ENCODE data around the gene ABHD12. TPM values are rescaled to one million over a fixed set of nuclear protein-coding genes. Genes with fewer than 3 reads are reported as not detected.
"Not testable (repeated sequence)": the region's sequence is repeated elsewhere in the genome, so short reads cannot be mapped to it uniquely, and the experiment has no call there.

The ABHD12 gene
- total RNA-seq, 4 donors from 2014 or later, result 11.9 to 18.4 (median 13.8) TPM

GRCh38 chr20:25407311-25408169, 16.9 kb upstream of the ABHD12 start, which contains the start of gene GINS1:
Gene GINS1, plus strand, starts transcription at chr20:25407673. Its CDS starts 148 bp downstream, at chr20:25407821.
- no peak for TF ChIP-seq POLR2A (IDR thresholded peaks at IDR 0.05)
- Histone ChIP-seq H3K27me3 (no peaks in the 10 kb centered on the region), H3K27ac (peak within 1 kb of the TSS in 1 of 4 donors; percentile 0), H3K36me3 (no peaks in the 10 kb centered on the region), H3K4me1 (peaks cover 6 to 7% of the 10 kb centered on the region in 2 donors), H3K4me3 (peak within 1 kb of the TSS; percentile 63 to 72 (median 68)), H3K9me3 (no peaks in the 10 kb centered on the region)
- intact Hi-C loops (cut with DNase I; ENCODE audit: low total_unique reads), result loop anchor here (1.0 kb wide), 1 partner anchor 18 kb away; no protein-coding TSS in a partner anchor
- in situ Hi-C loops (cut with MboI; ENCODE audit: low sequenced_read_pairs in 4 of 4), result loop anchor here in 1 of 4 donors (5.0 kb wide), 1 partner anchor 415 kb away; the partner anchor contains the start of gene APMAP
- ATAC-seq (peak; percentile 80 to 84), DNase-seq (peak; percentile 35 to 58)

- Histone ChIP-seq H3K36me3 (no peaks in the 10 kb centered on the region), H3K27me3 (no peaks in the 10 kb centered on the region), H3K4me1 (peaks cover 0 to under 1% of the 10 kb centered on the region in 2 donors), H3K9me3 (no peaks in the 10 kb centered on the region), H3K4me3 (no peak overlapping the region), H3K27ac (no peak overlapping the region)
- ATAC-seq (no peak), DNase-seq (no peak)
- in situ Hi-C loops (cut with MboI; ENCODE audit: low sequenced_read_pairs in 4 of 4) (no loop called here), intact Hi-C loops (cut with DNase I; ENCODE audit: low total_unique reads) (no loop called here)
- no peak for TF ChIP-seq POLR2A (IDR thresholded peaks at IDR 0.05)
Measured at GRCh38 chr20:25402583-25402982, 11.9 kb upstream of the ABHD12 start.

DNA sequence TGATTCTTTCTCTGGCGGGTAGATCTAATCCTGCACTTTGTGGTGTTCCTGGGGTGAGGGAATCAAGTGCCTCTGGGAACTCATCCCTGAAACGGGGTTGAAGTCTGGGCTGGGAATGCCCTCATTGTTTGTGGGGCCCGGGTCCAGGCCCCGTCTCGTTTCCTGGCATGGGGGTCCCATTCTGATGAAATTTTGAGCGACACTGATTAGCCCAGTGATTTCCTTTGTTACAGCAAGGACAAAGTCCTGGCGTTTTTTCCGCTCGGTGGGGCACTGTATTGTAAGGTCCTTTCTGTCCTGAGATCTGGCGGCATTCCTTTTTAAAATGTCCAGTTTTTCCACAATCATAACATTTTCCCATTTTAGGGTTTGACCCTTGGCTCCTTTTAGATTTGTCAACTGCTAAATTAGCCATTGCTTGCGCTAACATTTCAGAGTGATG, 9.7 kb upstream of the ABHD12 start:
- H3K4me1 ChIP-seq; in situ Hi-C loops (cut with MboI; ENCODE audit: low sequenced_read_pairs in 4 of 4); DNase-seq; H3K4me3 ChIP-seq; intact Hi-C loops (cut with DNase I; ENCODE audit: low total_unique reads); ATAC-seq; H3K27me3 ChIP-seq; H3K27ac ChIP-seq; H3K36me3 ChIP-seq; H3K9me3 ChIP-seq: not testable (repeated sequence)

DNA sequence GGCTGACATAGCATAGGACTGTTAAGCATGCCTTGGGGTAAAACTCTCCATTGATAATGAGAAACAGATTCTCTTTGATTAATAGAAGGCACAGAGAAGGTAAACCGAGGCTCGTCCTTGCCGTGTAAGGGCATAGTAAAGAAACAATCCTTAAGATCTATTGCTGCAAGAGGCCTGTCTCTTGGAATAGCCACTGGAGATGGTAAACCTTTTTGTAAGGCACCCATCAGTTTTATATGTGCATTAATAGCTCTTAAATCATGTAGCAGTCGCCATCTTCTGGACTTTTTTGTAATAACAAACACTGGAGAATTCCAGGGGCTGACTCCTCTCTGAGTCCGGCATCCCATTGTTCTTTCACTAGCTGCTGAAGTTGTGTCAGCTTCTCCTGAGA, 8.4 kb upstream of the ABHD12 start:
- intact Hi-C loops (cut with DNase I; ENCODE audit: low total_unique reads), result loop anchor here (1.0 to 2.0 kb wide), 4 partner anchors 89 to 404 kb away; no protein-coding TSS in a partner anchor
- ATAC-seq (peak; percentile 86 to 92), DNase-seq (peak in 1 of 2 donors; percentile 26)
- no peaks in the 10 kb centered on the region for H3K36me3 ChIP-seq
- H3K9me3 ChIP-seq, result no peaks in the 10 kb centered on the region
- H3K27ac ChIP-seq, result no peak overlapping the region
- no peak for TF ChIP-seq POLR2A (IDR thresholded peaks at IDR 0.05)
- TF ChIP-seq, protein P1, sequence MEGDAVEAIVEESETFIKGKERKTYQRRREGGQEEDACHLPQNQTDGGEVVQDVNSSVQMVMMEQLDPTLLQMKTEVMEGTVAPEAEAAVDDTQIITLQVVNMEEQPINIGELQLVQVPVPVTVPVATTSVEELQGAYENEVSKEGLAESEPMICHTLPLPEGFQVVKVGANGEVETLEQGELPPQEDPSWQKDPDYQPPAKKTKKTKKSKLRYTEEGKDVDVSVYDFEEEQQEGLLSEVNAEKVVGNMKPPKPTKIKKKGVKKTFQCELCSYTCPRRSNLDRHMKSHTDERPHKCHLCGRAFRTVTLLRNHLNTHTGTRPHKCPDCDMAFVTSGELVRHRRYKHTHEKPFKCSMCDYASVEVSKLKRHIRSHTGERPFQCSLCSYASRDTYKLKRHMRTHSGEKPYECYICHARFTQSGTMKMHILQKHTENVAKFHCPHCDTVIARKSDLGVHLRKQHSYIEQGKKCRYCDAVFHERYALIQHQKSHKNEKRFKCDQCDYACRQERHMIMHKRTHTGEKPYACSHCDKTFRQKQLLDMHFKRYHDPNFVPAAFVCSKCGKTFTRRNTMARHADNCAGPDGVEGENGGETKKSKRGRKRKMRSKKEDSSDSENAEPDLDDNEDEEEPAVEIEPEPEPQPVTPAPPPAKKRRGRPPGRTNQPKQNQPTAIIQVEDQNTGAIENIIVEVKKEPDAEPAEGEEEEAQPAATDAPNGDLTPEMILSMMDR (IDR thresholded peaks at IDR 0.05 in 4 of 5, conservative IDR thresholded peaks at IDR 0.05 in 1 of 5), result peak; percentile 30 to 63 (median 55)
- H3K27me3 ChIP-seq, result no peaks in the 10 kb centered on the region
- H3K4me3 ChIP-seq, result no peak overlapping the region
- H3K4me1 ChIP-seq, result no peaks in the 10 kb centered on the region
- in situ Hi-C loops (cut with MboI; ENCODE audit: low sequenced_read_pairs in 4 of 4), result loop anchor here (10.0 to 25.0 kb wide), 7 partner anchors 94 to 404 kb away; partner anchors contain the start of genes APMAP (in 3 of the 4), ENTPD6 (in 1 of the 4) and ZNF337 (in 1 of the 4)

GRCh38 chr20:25398376-25399036, 7.9 kb upstream of the ABHD12 start:
- no peaks in the 10 kb centered on the region for H3K36me3 ChIP-seq
- TF ChIP-seq POLR2A (IDR thresholded peaks at IDR 0.05), result no peak
- TF ChIP-seq, protein P1 (IDR thresholded peaks at IDR 0.05 in 4 of 5, conservative IDR thresholded peaks at IDR 0.05 in 1 of 5), result no peak
- H3K27ac ChIP-seq, result no peak overlapping the region
- DNase-seq (no peak), ATAC-seq (peak in 1 of 2 donors; percentile 14)
- in situ Hi-C loops (cut with MboI; ENCODE audit: low sequenced_read_pairs in 4 of 4), result loop anchor here (10.0 to 25.0 kb wide), 7 partner anchors 94 to 404 kb away; partner anchors contain the start of genes APMAP (in 3 of the 4), ENTPD6 (in 1 of the 4) and ZNF337 (in 1 of the 4)
- no peaks in the 10 kb centered on the region for H3K4me1 ChIP-seq
- no peak overlapping the region for H3K4me3 ChIP-seq
- intact Hi-C loops (cut with DNase I; ENCODE audit: low total_unique reads), result loop anchor here (1.0 to 2.0 kb wide), 4 partner anchors 88 to 403 kb away; no protein-coding TSS in a partner anchor
- no peaks in the 10 kb centered on the region for H3K9me3 ChIP-seq
- H3K27me3 ChIP-seq, result no peaks in the 10 kb centered on the region
